Left forelimb (tissue), 1 donor: ENCODE measurements around the gene GRM1.

Experiments
- DNase-seq: peaks from one replicate; pipeline ENCODE4 v3.0.0-alpha.2; 2018; ENCODE audit warnings: low spot score

Gene GRM1

DNA sequence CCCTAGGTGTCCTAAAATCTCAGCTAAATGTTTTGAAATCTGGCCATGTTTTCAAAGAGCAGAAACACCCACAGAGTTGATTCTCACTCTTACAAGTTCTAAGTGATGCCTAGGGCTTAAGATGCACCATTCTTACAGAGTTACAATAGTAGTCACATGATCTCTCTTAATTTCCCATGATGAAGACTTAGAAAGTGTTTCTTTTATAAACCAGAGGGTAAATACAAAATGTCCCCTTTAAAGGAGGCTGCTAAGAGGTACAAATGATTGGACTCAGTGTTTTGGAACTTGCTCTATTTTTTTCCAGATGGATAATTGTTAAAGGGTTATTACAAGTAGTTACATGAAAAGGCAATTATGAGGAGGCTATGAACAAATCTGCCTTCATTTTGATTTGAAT is 244.6 kb downstream of the GRM1 start:
- DNase-seq, result no peak

DNA sequence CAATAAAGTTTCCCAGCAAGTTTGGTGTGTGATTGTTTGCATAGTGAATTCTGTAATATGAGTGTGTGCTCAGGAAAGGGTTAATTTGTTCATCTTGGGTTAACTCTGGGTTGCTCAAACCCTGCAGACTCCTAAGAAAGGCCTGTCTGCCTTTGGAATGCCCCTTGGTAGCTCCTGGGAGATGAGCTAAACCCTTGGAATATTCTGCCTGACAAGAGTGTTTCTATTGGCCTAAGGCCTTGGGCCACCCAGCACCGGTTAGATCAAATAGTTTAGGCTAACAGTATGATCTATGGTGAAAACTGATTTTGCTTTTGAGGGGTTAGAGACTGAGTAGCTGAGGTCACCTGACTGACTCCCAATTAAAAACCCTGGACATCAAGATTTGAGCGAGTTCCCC is 248.3 kb downstream of the GRM1 start:
- no peak for DNase-seq

DNA sequence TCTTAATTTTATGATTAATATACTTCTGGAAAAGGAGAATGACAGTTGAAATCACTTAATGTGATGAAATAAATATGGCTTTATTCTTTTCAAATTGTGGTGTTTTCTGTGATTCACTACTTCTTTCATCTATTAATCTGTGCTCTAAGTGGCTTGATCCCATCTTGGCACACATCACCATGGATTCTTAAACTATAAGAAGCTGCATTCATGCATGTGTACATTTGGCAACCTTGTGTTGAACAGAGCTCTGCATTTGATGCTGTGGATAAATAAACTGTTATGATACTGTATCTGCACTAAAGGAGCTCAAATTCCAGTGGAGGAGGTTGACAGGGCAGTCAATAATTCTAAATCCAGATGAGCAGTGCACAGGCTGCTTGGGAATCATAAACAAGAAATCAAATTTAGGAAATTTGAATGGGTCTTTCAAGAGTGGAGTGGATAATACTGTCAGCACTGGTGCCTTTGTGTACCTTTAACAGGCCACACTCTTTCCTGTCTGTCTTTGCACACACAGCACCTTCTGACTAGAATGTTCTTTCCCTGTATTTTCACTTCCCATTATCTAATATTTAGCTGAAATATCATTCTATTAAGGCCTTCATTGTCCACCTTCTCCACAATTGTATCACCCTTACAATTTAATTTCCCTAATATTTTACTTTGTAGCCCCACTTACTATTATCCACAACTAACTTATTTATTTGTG is 252.9 kb downstream of the GRM1 start:
- DNase-seq, result no peak

DNA sequence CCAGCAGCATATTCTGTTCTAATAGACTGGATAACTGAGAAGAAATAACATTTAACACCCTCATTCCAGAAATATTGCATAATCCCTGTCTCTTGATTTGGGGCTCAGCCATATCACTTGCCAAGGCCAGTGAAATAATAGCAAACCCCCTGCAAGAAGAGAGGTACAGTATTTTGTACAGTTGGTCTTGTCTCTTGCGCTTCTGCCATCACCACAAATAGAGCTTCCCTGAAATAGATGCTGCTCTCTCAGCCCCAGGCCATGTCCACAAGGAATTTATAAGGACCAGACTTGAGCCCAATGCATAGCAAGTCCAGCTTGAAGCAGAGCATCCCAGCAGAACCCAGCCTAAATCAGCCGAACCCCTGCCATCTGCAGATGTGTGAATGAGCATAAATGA is 254.0 kb downstream of the GRM1 start:
- DNase-seq, result no peak

DNA sequence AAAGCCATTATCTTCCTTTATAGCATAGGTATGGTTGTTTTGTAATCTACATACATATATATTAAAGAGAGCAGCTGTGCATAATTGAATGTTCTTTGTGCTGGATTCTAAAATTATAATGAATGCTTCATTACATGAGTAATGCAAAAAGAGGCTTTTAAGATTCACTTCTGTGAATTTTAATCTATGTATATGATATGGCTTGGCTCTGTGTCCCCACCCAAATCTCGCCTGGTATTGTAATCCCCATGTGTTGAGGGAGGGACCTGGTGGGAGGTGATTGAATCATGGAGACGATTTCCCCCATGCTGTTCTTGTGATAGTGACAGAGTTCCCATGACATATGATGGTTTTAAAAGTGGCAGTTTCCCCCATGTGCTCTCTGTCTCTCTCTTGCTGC is 255.4 kb downstream of the GRM1 start:
- no peak for DNase-seq

DNA sequence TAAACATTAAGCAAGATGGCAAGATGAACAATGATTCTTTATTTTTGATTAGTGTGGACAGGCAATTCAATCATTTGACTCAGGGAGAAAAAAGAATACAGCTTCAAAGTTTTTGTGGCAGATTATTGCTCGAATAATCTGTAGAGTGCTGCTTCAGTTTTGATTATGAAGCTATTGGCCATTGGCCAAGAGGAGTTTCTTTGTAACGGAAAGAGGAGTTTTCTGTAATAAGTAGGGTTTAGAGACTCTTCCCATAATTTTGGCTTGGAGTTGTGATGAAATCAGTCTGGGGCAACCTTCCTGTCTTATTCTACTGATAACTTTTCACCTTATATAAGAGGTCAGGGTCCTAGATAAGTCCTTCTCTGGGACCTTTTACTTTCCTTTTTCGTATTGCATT is 258.1 kb downstream of the GRM1 start:
- DNase-seq, result no peak

DNA sequence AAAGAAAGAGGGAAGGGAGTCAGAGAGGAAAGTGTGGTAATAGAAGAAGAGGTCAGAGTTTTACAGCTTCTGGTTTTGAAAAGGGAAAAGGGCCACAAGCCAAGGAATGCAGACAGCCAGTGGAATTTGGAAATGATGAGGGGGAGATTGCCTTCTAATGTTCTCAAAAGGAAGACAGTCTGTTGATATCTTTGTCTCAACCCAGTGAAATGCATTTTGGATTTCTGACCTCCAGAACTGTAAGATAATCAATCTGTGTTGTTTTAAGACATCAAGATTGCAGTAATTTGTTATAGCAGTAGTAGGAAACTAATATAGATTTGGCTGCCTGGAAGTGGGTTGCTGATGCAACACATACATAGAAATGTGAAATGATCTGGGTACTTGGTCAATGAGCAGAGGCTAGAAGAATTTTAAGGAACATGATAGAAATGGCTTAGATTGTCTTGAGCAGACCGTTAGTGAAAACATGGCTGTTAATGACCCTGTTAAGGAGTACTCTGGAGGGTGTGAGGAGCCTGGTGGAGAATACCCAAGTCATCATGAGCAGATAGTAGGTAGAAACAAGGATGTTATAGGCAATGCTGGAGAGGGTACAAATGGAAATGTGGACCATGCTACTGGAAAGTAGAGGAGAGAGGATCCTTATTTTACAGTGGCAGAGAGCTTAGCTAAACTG is 259.0 kb downstream of the GRM1 start:
- no peak for DNase-seq

DNA sequence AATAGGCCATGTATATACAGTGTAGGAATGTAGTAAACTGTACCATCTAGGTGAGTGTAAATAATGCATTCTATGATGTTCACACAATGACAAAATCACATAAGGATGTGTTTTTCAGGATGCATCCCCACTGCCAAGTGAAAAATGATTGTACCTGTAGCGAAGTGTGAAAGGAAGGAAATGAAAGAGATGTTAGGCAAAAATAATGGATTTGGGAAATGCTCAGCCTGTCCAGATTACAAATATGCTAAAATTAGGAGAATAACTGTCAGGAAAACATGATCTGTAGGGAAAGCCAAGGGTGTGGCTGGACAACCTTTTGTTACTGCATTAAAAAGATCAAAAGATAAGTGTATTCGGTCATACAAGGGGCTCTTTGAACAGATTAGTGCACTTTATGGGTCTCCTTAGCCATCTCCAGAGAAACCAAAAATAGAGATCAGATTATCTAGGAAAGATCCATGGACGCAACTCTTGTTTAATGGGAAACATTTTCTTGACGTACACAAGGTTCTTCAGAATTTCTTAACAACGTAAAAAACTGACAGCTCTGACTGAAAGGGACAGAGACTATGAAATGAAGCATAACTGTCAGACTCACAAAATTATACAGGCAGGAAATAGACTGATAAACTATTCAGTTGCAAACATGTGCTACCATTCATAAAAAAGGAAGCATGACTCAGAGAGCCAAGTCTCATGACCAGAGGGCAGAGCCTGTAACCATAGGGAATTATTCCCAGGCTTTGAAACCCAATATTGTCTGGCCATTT is 261.1 kb downstream of the GRM1 start:
- no peak for DNase-seq

DNA sequence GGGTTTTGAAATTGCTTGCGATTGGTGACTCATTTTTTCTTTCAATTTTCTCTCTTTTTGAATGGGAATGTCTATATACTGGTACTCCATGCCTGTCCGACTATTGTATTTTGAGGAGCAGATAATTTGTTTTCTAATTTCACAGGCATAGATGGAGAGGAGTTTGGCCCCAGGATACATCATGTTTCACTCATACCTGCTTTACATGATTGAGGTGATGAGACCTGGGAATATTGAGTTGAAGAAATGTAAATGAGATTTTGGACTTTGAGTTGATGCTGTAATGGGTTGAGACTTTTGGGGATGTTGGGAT is 261.7 kb downstream of the GRM1 start:
- no peak for DNase-seq

DNA sequence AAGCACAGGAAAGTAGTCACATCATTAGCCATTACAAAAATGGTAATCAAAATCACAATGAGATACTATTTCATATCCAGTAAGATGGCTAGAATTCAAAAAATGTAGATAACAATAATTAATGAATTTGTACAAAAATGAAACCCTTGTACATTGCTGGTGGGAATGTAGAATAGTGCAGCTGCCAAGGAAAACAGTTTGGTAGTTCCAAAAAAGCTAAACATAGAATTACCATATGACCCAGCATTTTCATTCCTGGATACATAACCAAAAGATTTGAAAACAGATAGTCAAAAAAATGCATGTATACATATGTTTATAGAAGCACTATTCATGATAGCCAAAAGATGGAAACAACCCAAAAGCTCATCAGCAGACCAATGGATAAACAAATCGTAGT is 263.6 kb downstream of the GRM1 start:
- DNase-seq, result no peak

DNA sequence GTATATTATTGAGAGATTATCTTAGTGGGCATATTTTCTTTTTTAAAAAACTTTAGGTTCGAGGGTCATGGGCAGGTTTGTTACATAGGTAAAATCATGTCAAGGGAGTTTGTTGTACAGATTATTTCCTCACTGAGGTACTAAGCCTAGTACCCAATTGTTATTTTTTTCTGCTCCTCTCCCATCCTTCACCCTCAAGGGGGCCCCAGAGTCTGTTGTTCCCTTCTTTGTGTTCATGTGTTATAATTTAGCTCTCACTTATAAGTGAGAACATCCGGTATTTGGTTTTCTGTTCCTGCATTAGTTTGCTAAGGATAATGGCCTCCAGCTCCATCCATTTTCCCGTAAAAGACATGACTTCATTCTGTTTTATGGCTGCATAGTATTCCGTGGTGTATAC is 266.8 kb downstream of the GRM1 start:
- DNase-seq, result no peak

DNA sequence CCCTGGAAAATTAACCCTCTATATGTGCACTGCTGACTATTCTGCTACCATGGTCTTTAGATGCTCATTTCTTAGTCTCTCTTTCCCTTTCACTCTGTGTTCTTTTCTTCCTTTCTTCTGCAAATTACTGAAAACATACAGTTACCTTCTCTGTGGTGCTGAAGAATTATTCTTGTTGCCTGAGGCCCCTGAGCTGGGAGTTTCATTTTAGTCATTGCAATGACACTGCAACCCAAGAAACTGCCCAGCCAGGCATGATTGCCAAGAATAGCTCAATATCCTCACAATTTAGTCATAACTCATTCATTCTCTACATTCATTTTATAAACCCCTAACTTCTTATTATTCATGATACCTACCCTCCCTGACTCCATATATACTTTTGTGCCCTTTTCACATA is 269.0 kb downstream of the GRM1 start:
- DNase-seq, result no peak

DNA sequence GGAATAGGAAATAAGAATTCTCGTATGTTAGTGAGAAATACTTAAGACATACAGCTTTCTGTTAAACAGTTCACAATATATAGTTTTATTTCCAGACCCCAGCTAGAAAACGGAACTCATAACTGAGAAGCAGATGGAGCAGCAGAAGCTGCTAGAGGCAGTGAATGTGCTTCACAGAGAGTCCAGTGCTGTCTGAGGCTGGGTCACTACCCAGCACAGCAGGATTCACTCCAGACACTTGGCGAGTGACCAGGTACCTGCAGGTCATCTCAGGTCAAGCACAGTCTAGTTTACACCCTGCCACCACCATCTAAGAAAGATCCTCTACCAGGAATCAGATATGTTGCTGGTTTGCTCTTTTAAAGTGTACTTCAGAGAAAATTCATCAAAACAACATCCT is 271.7 kb downstream of the GRM1 start:
- DNase-seq, result no peak

DNA sequence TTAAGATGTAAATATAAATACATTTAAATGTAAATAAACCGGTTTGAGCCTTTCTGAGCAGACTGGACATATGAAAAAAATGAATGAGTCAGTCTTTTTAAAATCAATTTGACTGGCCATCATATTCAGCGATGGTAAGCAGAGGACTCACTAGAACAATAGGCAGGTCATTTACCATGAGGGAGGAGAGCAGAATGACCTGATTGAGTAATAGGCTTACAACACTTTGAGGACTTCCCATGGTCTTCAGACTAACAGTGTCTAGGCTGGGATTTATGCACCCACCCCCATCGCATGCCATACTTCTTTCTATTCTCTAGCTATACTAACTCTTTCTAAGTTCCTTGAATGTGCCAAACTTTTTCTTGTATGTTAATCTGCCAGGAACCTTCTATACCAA is 272.9 kb downstream of the GRM1 start:
- no peak for DNase-seq

DNA sequence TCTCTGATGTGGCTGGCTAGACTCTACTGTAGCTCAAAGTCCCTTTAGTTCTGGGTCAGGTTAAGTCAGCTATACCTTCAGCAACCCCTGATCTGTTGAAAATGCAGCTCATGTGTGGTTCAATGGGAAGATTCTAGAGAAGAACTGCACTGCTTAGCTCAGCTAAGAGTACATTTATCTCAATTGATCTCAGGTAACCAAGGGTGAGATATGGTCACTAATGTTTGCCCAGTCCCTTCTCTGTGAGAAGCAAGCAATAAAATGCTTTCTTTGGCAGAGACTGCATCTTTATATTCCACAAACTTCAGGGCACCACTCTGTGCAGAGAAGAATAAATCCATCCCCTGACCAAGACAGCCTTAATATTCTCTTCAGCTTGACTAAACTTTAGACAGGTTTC is 274.1 kb downstream of the GRM1 start:
- no peak for DNase-seq

DNA sequence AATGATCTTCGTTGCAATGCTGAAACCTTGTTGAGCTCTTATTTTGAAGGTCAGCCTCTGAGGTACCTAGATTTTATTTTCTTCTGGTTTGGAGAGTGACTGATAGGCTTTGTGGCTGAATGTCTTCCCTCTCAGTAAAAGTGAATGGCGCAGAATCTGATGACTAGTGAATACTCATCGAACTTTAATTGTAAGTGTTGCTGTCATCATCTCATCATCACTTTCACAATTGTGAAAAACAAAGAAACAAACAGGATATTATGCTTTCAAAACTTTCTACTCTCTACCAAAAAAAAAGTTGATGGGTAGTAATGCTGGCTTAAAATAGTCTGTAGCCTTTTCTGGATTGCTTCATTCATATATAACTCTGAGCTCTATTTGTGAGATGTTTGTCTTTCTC is 275.3 kb downstream of the GRM1 start:
- DNase-seq, result no peak

DNA sequence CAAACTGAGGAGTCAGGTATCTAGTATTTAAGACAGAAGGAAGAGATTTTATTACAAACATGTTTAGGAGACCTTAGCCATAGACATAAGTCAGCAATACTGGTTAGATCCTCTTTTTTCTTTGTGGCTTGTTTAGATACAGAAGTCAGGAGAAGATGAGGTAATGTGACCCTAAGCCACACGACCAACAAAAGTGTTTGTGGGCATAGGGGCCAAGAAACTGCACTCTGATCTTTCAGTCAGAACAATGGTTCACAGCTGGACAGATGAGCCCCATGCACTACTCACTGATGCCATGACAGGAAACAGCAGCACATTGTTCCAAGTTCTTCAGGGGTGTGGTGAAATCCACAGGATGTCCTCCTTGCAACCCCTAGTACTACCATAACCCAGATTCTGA is 276.2 kb downstream of the GRM1 start:
- DNase-seq, result no peak

DNA sequence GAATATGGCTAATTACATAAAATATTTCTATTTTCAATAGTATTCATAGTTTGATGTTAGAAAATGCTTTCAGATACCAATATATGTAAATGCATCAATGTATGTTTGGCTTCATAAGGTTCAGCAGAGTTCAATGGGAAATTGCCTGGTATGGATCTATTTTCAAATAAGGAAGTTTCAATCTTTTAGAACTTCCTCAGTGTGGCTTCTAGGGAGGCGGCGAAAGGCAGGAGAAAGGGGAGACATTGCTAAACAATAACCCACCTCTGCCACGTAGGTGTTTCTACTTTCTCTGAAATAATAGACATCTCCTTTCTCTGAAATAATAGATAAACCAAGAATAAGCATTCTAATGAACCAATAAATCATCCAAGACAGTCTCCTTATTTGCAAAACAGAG is 277.1 kb downstream of the GRM1 start:
- no peak for DNase-seq

DNA sequence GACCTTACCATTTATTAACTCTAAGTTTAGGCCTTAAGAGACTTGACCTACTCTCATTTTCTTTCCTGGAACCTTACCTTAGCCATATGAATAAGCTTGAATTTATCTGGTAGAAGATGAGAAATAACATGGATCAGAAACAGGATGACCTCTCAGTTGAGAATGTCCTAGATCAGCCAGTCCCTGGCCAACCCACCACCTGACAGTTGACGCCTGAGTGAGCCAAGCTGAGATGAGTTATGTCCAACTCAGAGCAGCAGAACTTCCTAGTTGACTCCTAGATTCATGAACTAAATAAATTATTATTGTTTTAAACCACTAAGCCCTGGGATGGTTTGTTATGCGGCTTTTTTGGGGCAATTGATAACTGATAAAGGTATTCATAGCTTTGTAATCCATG is 281.8 kb downstream of the GRM1 start:
- DNase-seq, result no peak

DNA sequence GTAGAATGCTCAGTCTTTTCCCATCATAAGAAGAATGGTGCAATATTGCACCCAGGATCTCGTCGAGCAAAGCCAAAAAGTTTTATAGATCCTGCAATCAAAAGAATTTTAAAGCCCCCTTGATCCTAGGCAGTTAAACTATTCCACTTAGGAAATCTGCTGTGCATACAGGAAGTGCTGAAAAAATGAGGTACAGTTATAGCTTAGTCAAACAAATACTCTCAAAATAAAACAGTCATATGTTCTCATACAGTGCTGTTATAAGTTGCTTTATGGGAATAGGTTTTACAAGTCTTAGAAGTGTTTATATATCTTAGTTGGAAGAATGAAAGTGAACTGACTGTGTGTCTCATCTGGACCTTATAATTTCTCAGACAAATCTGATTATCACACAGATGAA is 282.2 kb downstream of the GRM1 start:
- no peak for DNase-seq

DNA sequence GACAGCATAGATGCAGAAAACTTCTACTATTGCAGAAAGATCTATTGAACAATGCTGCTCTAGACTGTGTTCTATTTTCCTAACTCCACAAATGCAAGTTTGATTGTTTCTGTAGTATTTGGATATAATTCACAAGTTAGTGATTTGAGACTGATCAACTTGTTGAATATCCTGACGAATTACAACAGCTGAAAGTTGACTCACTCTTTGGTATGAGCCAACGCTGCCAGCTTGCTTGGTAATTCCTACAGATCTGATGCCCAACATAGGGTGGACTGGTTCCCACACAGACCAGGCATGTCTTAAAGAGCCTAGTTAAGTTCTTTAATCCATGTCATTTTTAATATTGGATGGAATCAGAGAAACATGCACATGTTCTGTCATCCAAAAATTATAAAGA is 283.7 kb downstream of the GRM1 start:
- DNase-seq, result no peak

DNA sequence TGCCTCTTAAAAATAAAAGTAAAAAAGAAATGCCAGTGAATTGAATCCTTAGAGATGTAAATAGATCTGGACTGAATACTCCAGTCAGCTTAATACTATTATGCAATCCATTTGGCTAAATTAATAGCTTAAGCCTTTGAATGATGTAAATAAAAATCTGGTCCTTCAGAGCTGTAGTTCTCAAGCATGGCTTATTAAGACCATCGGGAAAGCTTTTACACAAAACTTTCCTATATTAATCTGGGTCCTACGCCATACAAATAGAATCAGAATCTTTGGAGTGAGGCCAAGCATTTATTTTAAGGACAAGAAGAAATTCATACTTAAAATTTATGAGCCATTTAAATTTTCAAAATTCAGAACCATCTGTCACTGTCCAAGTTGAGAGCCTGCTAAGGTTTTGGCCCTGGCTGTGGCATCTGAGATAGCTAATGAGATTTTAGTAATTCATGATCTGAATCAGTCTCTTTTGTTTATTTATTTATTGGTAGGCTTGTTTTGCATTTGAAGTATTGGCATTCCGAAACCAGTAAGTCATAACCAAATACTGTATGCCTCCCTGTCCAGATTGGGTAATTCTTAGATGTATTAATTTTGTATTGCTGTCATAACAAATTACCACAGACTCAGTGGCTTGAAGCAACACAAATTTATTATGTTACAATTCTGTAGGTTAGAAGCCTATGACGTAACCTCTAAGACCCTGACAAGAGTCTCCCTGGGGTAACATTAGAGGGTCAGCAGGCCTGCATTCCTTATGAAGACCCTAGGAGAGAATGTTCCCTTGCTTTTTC is 286.7 kb downstream of the GRM1 start:
- no peak for DNase-seq

DNA sequence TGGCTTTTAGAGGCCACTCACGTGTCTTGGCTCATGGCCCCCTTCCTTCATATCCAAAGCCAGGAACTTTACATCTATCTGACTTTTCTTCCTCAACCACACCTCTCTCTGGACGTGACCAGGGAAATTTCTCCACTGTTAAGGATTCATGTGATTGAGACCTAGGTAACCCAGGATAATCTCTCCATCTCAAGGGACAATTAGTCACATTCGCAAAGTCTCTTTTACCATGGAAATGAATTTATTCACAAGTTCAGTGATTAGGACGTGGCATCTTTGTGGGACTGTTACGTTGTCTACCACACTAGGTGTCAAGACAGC is 287.3 kb downstream of the GRM1 start:
- DNase-seq, result no peak
